HG02610 (cell line): ENCODE data around the gene KCTD5.
A peak's percentile ranks its signal among the peaks of the same experiment; 100 is the strongest.

Source experiments
- ATAC-seq: cut with Tn5 transposase; IDR thresholded peaks from one replicate; pipeline ENCODE4 v1.9.1; 2021; ENCODE audit warnings: mild to moderate bottlenecking, moderate library complexity; ENCODE audit not compliant: unreplicated experiment

Gene KCTD5

DNA sequence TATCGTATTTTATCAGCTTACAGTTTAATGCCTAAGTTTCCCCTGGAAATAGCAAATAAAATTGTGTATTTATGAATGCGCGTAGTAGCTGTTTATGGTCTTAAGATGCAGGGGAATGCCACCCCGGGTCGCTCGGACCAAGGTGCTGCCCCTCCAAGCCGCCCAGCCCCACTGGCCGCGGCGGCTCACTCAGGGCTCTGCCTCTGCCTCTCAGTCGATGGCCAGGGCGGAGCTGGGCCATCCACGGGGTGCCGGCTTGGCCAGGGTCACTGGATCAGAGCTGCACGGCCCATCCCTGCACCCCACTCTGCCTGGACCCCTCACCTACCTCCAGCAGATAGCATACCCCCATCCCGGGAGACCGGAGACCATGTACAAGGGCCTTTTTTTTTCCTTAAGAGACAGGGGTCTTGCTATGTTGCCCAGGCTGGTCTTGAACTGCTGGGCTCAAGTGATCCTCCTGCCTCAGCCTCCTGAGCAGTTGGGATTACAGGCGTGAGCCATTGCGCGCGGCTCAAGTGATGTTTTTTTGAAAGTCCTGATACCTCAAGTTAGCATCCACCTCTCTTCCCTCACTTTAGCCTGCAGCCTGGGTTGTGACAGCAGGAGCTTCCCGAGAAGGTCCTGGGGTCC, 26.7 kb downstream of the KCTD5 start:
- no peak for ATAC-seq

GRCh38 chr16:2709588-2709984, 27.3 kb downstream of the KCTD5 start:
- no peak for ATAC-seq

GRCh38 chr16:2710021-2710710, 27.8 kb downstream of the KCTD5 start:
- no peak for ATAC-seq

- no peak for ATAC-seq
These were observed 28.4 kb downstream of the KCTD5 start for GRCh38 chr16:2710711-2711231.

DNA sequence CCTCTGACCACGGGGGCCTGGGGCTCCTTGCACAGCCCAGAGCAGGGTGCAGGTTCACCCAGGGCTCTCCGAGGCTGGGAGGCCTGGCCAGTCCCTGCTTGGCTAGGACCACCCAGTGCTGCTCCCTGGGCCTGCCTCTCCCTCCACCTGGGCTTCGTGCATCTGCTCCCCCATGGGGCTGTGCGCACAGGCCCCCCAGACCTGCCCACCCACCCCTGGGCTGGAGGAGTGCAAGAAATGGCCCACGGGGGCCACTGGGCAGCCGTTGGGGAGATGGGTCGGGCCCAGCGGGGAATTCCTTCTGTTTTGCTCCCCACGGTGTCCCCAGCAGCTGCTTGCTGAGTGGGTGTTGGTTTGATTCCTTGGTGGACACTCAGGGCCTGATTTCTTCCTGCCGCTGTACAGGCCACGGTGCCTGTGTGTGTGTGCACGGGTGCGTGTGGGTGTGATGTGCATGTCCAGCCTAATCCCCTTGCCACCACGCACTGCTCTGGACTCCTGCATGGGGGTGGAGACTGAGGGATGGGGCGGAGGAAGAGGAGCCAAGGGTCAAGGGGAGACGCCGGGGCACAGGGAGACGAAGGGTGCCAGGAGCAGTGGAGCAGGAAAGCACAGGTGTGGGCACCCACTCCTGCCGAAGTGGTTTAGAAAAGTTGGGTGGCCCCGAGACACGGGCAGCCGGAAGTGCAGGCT, 29.2 kb downstream of the KCTD5 start:
- no peak for ATAC-seq

- ATAC-seq = no peak
These were observed 29.7 kb downstream of the KCTD5 start for GRCh38 chr16:2712063-2712441.

DNA sequence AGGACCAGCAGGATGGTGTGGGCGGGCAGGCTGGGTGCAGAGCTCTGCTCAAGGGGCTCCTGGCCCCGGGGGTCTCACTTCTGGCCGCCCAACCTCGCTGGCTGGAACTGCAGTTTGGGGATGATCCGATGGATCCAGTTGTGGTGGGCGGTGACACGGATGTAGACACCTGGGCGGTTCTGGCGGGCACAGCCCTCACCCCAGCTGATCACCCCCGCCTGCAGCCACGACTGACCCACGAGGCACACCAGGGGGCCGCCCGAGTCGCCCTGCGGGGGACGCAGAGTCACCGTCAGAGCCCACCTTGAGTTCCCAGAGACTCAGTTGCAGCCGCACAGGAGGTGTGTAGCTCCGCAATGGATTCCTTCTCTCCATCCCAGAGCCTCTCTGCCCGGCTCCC, 30.2 kb downstream of the KCTD5 start:
- no peak for ATAC-seq

- ATAC-seq = no peak
These were observed 31.2 kb downstream of the KCTD5 start for GRCh38 chr16:2713523-2713922.

- no peak for ATAC-seq
These were observed 31.9 kb downstream of the KCTD5 start for GRCh38 chr16:2713985-2714774.

DNA sequence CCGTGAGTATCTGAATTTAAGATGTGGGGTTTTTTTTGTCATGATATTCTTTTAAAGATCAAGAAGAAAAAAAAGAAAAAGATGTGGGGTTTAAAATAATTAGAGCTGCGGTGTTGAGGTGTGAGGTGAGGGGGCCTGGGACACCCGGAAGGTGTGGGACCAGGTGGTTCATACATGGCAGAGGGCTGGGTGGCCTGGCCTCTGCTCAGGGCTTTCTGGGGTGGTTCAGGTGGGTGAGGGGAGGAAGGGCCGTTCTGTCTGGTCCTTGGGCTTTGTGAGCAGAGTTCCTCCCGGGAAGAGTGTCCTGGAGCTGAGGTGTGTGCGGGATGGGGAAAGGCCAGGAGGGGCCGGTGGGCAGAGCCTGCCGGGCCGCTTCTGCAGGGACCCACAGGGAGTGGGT, 32.7 kb downstream of the KCTD5 start:
- ATAC-seq = no peak

DNA sequence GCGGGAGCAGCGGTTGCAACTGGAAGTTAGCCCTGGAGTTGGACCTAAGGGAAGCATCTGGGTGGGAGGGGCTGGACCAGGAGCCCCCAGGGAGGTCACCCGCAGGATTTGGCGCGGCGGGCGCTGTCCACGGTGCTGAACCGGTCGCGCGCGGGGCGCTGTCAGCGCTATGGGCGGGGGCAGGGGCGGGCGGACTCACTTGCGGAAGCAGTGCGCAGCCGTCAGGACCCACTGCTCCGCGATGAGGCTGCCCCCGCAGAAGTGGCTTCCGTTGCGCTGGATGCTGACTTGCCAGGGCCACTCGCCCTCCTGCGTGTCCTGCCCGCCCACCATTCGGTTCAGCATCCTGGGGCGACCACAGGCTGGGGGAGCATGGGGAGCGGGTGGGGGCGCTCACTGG, 33.2 kb downstream of the KCTD5 start:
- no peak for ATAC-seq

- no peak for ATAC-seq
These were observed 33.9 kb downstream of the KCTD5 start for GRCh38 chr16:2715966-2716885.

DNA sequence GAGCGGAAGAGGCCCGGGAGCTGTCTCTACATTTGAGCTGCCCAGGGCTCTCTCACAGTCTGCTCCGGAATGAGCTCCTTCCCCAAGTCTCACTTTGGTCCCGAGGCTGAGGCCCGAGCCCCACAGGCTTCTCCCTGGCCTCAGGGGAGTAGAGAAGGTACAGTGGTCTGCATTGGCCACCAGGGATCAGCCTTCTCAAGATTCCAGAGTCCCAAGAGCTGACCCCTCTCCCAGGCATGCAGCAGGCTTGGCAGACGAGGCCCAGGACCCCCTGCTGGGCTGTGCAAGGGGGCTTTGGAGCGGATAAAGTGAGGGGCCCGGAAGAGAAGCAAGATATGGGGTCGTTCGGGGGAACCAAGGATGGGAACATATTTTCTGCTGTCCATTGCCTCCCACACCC, 34.6 kb downstream of the KCTD5 start:
- no peak for ATAC-seq

DNA sequence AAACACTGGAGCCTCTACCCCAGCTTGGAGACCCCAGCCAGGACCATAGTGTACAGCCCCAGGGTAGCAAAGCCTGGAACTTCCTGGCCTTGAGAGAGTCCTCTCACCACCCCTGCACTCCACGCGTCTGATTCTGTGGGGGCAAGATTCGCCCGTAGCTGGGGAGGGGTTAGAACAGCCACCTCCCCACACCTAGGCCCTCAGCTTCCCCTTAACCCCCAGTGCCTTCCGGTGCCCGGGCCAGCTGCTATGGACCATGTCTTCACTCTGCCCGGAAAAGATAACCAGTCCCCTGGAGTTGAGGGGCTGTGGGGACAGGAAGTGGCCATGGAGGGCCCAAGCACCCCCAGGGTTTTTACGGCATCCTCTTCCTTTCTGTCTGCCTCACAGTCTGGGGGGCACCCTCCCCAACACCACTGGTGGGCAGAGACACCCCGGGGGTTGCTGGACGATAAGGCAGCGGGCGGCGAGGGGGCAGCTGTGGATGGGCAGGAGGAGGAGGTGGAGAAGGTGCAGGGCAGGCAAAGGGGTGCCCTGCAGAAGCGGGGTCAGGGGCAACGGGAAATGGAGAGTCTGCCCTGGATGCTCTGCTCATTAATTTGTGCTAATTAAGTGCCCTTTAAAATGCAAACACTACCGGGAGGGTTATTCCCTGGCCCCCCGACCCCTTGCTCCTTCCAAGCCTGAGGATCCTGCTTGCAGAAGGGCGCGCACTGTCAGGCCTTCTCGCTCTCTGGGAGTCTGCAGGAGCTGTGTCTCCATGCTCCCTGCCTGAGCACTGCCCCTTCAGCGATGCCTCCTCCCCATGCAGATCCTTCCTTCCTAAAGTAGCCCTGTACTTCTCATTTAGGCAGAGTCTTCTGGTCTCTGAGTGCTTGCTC, 35.3 kb downstream of the KCTD5 start:
- no peak for ATAC-seq

- ATAC-seq = no peak
These were observed 37.2 kb downstream of the KCTD5 start for GRCh38 chr16:2719328-2720063.

DNA sequence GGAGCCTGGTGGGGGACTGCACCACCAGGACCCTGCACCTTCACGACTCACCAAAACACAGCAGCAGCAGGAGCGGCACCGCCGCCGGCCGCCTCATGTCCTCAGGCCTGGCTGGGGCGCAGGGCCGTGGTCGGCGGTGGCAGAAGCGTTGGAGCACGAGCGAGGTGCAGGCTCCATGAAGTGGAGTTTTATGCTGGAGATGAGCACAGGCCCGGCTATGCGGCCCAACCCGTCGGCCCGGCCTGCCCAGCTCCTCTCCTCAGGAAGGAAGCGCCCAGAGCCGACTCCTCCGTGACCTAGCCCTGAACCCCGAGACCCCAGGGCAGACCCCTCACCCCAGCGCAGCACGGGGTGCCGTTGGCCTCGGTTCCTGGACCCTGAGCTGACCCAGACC, 37.7 kb downstream of the KCTD5 start, which contains the start of gene PRSS27:
TSS of gene PRSS27 (minus strand) at position 161 of the 394 bp plus-strand sequence. CDS start at position 97, 64 bp downstream.
- ATAC-seq = no peak

GRCh38 chr16:2720719-2721633, 38.7 kb downstream of the KCTD5 start:
- peak; percentile 74 for ATAC-seq
